ENCODE measurements around the gene DNAH12. TPM values are rescaled to one million over a fixed set of nuclear protein-coding genes. Genes with fewer than 3 reads are reported as not detected.

Gene DNAH12
- total RNA-seq, 1 donor from 2014 or later: 0.17 TPM

Other genes with a start within 250 kb of the DNAH12 start
- gene PDE12, start 11.9 kb upstream of the DNAH12 start, total RNA-seq: 18.4 and 24.9 TPM in 2 replicates
- gene ARF4, start 53.0 kb upstream of the DNAH12 start, total RNA-seq: 122 and 169 TPM in 2 replicates
- gene DENND6A, start 148.7 kb upstream of the DNAH12 start, total RNA-seq: 29.3 and 35.6 TPM in 2 replicates
- gene SLMAP, start 212.0 kb upstream of the DNAH12 start, total RNA-seq: 43.2 and 50.0 TPM in 2 replicates